Gastrocnemius medialis (tissue), 4 donors: ENCODE results near the gene AK8. TPM values are rescaled to one million over a fixed set of nuclear protein-coding genes. Genes with fewer than 3 reads are reported as not detected.

Experiments used
- ATAC-seq, 2 donors: fragments of 150-250 bp; one replicate each; pipeline ENCODE4 v1.9.1; 2016
- DNase-seq, 2 donors: peaks; one replicate each; pipeline ENCODE4 v3.0.0-alpha.2; 2019
- H3K27ac ChIP-seq, 4 donors: fragments of 200-600 bp; sonication (generic); 1 replicate in 1 of 4; 2 replicates in 3 of 4; pipeline ENCODE4 v1.5.1; 2016 to 2018; ENCODE audit warnings: mild to moderate bottlenecking in 2 of 4, moderate library complexity in 1 of 4
- H3K27me3 ChIP-seq, 3 donors: fragments of 200-600 bp; sonication (generic) in 2 of 3; 1 replicate in 1 of 3; 2 replicates in 2 of 3; pipeline versions ENCODE4 v1.5.1 to v1.6.0; 2016 to 2019; ENCODE audit warnings: mild to moderate bottlenecking in 1 of 3, moderate library complexity in 1 of 3
- H3K36me3 ChIP-seq, 2 donors: fragments of 200-600 bp; sonication (generic) in 1 of 2; one replicate each; pipeline ENCODE4 v1.5.1; 2017 to 2018
- H3K4me1 ChIP-seq, 2 donors: fragments of 200-600 bp; sonication (generic) in 1 of 2; one replicate each; pipeline ENCODE4 v1.5.1; 2016 to 2017; ENCODE audit warnings: mild to moderate bottlenecking in 2 of 2
- H3K4me3 ChIP-seq, 4 donors: fragments of 200-600 bp; sonication (generic) in 3 of 4; 1 replicate in 1 of 4; 2 replicates in 3 of 4; pipeline ENCODE4 v1.5.1; 2016 to 2019; ENCODE audit warnings: mild to moderate bottlenecking in 2 of 4
- H3K9me3 ChIP-seq, 3 donors: fragments of 200-600 bp; sonication (generic) in 2 of 3; 1 replicate in 1 of 3; 2 replicates in 2 of 3; pipeline ENCODE4 v1.5.1; 2016 to 2019
- POLR2A ChIP-seq, 2 donors: fragments of 450-650 bp; IDR thresholded peaks; one replicate each; pipeline ENCODE4 v1.6.1; 2017; ENCODE audit warnings: antibody characterized with exemption in 2 of 2, mild to moderate bottlenecking in 2 of 2, moderate library complexity in 2 of 2
- in situ Hi-C, 4 donors: fragments of 200-750 bp; cut with MboI; loops; one replicate each; pipeline versions ENCODE4 v1.15.0 to v1.8.0; 2017; ENCODE audit warnings: low sequenced_read_pairs in 4 of 4
- intact Hi-C: fragments of 100-400 bp; cut with DNase I; formaldehyde crosslinking; loops from one replicate; pipeline ENCODE4 v1.15.1; 2023; ENCODE audit warnings: low total_unique reads
- total RNA-seq, 4 donors: library from RNA; depleted of rRNA; stranded (reverse); fragments of >200 nt; gene quantifications; one replicate each; pipeline versions ENCODE4 v1.1.0 to v1.2.3, GENCODE V29; 2016
- TF ChIP-seq, protein P1 (sequence below), 5 experiments: fragments of 450-650 bp in 3 of 5; fragments of 200-600 bp in 2 of 5; sonication (generic) in 2 of 5; IDR thresholded peaks in 4 of 5; conservative IDR thresholded peaks in 1 of 5; 1 replicate in 4 of 5; 2 replicates in 1 of 5; pipeline ENCODE4 v1.5.1; 2016 to 2019; ENCODE audit warnings: antibody characterized with exemption in 5 of 5, mild to moderate bottlenecking in 3 of 5, moderate library complexity in 3 of 5

The AK8 gene
- total RNA-seq, 4 donors from 2014 or later, result not detected

DNA sequence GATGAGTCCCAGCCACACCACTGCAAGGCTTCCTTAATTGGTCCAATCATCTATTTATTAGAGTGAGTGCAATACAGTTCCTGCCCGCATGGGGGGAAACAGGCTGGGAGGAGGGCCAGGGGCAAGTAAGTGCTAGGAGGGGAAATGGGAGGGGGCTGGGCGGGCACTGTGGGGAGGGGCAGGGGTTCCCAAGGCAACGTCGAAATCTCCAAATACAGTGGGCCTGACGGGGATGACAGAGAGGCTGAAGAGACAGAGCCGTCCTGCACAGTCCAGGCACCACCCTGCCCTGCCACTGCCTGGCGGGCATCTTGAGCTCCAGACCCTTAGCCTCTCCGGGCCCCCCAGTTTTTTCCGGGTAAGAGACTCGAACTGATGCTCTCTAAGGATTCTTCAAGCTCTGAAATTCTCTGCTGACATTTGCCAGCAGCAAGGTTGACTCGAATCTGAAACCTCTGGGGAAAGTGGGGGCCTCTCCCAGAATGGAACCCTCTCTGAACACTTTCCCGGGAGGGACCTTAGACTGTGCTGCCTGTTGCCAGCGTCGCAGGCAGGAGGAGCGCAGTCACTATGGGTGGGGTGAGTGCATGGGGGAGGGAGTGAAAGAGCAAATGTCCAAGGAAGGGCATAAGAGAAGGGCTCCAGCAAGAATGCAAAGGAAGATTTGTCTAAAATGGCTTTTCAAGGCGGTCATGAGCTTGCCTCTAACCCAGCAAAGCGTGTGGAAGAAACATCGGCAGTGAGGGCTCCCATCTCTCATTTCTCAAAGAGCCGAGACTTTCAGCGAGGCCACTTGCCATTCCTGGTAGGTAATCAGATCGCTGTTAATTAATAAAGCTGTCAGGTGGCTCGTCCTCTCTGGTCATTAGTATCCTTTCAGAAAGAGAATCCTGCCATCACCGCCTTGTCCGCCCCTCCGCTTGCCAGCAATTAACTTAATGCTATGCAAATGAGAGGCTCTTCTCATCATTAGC lies 108.9 kb downstream of the AK8 start:
- intact Hi-C loops (no loop called here), in situ Hi-C loops (no loop called here)
- Histone ChIP-seq H3K4me1 (peaks cover 0 to 13% of the 10 kb centered on the region in 2 donors), H3K9me3 (no peaks in the 10 kb centered on the region), H3K27ac (peak overlapping the region in 3 of 4 donors; percentile 16 to 57 (median 44)), H3K36me3 (no peaks in the 10 kb centered on the region), H3K4me3 (peak overlapping the region; percentile 70 to 97 (median 72)), H3K27me3 (peaks cover 16 to 23% (median 20%) of the 10 kb centered on the region in 3 donors)
- DNase-seq (peak in 1 of 2 donors; percentile 22), ATAC-seq (peak; percentile 33 to 44)
- TF ChIP-seq, protein P1, sequence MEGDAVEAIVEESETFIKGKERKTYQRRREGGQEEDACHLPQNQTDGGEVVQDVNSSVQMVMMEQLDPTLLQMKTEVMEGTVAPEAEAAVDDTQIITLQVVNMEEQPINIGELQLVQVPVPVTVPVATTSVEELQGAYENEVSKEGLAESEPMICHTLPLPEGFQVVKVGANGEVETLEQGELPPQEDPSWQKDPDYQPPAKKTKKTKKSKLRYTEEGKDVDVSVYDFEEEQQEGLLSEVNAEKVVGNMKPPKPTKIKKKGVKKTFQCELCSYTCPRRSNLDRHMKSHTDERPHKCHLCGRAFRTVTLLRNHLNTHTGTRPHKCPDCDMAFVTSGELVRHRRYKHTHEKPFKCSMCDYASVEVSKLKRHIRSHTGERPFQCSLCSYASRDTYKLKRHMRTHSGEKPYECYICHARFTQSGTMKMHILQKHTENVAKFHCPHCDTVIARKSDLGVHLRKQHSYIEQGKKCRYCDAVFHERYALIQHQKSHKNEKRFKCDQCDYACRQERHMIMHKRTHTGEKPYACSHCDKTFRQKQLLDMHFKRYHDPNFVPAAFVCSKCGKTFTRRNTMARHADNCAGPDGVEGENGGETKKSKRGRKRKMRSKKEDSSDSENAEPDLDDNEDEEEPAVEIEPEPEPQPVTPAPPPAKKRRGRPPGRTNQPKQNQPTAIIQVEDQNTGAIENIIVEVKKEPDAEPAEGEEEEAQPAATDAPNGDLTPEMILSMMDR (IDR thresholded peaks at IDR 0.05 in 4 of 5, conservative IDR thresholded peaks at IDR 0.05 in 1 of 5), result peak in 2 of 5 experiments; percentile 5 to 42
- no peak for TF ChIP-seq POLR2A (IDR thresholded peaks at IDR 0.05)

DNA sequence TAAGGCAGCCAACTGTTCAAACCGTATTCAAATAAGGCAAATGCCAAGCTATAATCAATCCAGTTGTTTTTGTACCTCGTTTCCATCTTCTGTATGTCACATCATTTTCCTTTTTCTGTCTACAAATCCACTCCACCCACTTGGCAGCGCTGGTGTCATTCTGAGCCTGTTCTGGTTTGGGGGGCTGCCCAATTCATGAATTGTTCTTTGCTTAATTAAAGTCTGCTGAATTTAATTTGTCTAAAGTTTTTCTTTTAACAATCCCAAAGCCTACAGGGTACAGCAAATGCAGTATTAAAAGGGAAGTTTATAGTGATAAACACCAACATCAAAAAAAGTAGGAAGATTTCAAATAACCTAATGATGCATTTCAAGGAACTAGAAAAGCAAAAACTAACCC lies 114.5 kb downstream of the AK8 start:
- no peak for ATAC-seq
- intact Hi-C loops (no loop called here), in situ Hi-C loops (no loop called here)
- no peaks in the 10 kb centered on the region for H3K9me3 ChIP-seq
- no peak for DNase-seq
- no peak overlapping the region for H3K4me3 ChIP-seq
- peaks cover 15 to 41% (median 33%) of the 10 kb centered on the region in 3 donors for H3K27me3 ChIP-seq
- H3K27ac ChIP-seq, result no peak overlapping the region
- no peaks in the 10 kb centered on the region for H3K4me1 ChIP-seq
- H3K36me3 ChIP-seq, result no peaks in the 10 kb centered on the region
- TF ChIP-seq, protein P1 (IDR thresholded peaks at IDR 0.05 in 4 of 5, conservative IDR thresholded peaks at IDR 0.05 in 1 of 5), result no peak
- no peak for TF ChIP-seq POLR2A (IDR thresholded peaks at IDR 0.05)

DNA sequence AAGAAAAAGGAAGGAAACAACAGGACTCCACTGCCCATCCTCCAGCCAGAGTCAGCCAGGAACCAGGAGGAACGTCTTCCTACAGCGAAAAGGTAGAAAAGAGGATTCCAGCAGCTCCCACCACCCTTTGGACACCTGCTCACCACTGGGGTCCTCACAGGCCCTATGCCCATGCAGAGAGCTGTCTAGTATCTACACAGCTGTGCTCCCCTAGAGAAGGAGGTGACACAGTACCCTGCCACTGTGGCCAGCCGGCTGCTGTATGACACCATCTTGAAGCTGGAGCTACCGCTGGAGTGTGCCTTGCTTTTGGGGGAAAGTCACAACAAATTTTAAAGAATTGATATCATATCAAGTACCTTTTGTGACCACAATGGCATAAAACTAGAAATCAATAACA lies 115.2 kb downstream of the AK8 start:
- intact Hi-C loops, result no loop called here
- Histone ChIP-seq H3K4me3 (no peak overlapping the region), H3K27ac (no peak overlapping the region), H3K9me3 (no peaks in the 10 kb centered on the region), H3K4me1 (no peaks in the 10 kb centered on the region), H3K36me3 (no peaks in the 10 kb centered on the region), H3K27me3 (peaks cover 8 to 36% (median 28%) of the 10 kb centered on the region in 3 donors)
- TF ChIP-seq POLR2A (IDR thresholded peaks at IDR 0.05), result no peak
- TF ChIP-seq, protein P1 (IDR thresholded peaks at IDR 0.05 in 4 of 5, conservative IDR thresholded peaks at IDR 0.05 in 1 of 5), result no peak
- in situ Hi-C loops, result no loop called here
- no peak for DNase-seq
- ATAC-seq, result no peak

DNA sequence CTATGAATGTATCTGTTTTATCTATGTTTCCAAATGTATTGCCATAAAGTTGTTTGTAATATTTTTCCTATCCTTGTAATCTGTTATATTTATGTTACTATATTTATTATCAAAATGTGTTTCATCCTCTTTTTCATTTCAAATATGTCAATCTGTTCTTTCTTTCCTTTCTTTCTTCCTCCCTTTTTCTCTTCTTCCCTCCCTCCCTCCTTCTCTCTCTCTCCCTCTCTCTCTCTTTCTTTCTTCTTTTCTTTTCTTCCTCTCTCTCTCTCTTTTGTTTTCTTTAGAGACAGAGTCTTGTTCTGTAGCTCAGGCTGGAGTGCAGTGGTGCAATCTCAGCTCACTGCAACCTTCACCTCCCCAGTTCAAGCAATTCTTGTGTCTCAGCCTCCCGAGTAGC lies 116.5 kb downstream of the AK8 start:
- intact Hi-C loops, result no loop called here
- ATAC-seq (no peak), DNase-seq (no peak)
- Histone ChIP-seq H3K27me3 (peaks cover 0 to 32% (median 20%) of the 10 kb centered on the region in 3 donors), H3K4me1 (no peaks in the 10 kb centered on the region), H3K4me3 (no peak overlapping the region), H3K27ac (no peak overlapping the region), H3K36me3 (no peaks in the 10 kb centered on the region), H3K9me3 (no peaks in the 10 kb centered on the region)
- in situ Hi-C loops, result no loop called here
- TF ChIP-seq POLR2A (IDR thresholded peaks at IDR 0.05), result no peak
- TF ChIP-seq, protein P1 (IDR thresholded peaks at IDR 0.05 in 4 of 5, conservative IDR thresholded peaks at IDR 0.05 in 1 of 5), result no peak
